KOPT-K1 (cell line): Measurements from ENCODE around the gene MCU.
"Not testable (repeated sequence)": the region's sequence is repeated elsewhere in the genome, so short reads cannot be mapped to it uniquely, and the experiment has no call there.

Source experiments
- H3K27ac ChIP-seq: fragments of 200-600 bp; sonication (generic); 2 replicates; pipeline ENCODE4 v1.5.1; 2016; ENCODE audit warnings: antibody characterized with exemption, mild to moderate bottlenecking, low read depth, low read length; ENCODE audit not compliant: poor library complexity, severe bottlenecking
- H3K36me3 ChIP-seq: fragments of 200-600 bp; sonication (generic); 2 replicates; pipeline ENCODE4 v1.5.1; 2017; ENCODE audit warnings: antibody characterized with exemption, mild to moderate bottlenecking, low read length, moderate library complexity; ENCODE audit not compliant: insufficient read depth
- H3K9me3 ChIP-seq: fragments of 200-600 bp; sonication (generic); 2 replicates; pipeline ENCODE4 v1.5.1; 2017; ENCODE audit warnings: antibody characterized with exemption, low read length, mild to moderate bottlenecking; ENCODE audit not compliant: insufficient read depth, poor library complexity, severe bottlenecking

Gene MCU

DNA sequence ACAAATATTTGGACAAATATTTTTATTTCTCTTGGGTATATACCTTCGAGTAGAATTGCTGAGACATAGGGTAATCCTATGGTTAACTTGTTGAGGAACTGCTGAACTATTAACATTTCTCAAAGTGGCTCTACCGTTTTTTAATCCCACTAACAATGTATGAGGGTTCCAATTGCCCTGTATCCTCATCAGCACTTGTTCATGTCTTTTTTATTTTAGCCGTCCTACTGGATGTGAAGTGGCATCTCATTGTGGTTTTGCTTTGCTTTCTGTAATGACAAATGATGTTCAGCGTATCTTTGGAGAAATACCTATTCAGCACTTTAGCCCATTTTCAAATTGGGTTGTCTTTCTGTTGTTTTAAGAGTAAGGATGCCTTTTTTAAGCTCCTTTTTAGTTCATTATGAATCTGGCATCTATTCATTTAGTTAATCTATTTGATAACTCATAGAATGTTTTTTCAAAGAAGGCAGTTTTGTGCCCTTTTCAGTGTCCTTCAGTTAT is 40.0 kb downstream of the MCU start:
- Histone ChIP-seq H3K27ac (no peak overlapping the region), H3K36me3 (no peaks in the 10 kb centered on the region), H3K9me3 (no peaks in the 10 kb centered on the region)

GRCh38 chr10:72732521-72732920 is 40.6 kb downstream of the MCU start:
- Histone ChIP-seq H3K36me3 (no peaks in the 10 kb centered on the region), H3K9me3 (no peaks in the 10 kb centered on the region), H3K27ac (no peak overlapping the region)

GRCh38 chr10:72733989-72734388 is 42.0 kb downstream of the MCU start:
- H3K27ac ChIP-seq: no peak overlapping the region
- no peaks in the 10 kb centered on the region for H3K9me3 ChIP-seq
- no peaks in the 10 kb centered on the region for H3K36me3 ChIP-seq

- Histone ChIP-seq H3K27ac (no peak overlapping the region), H3K36me3 (no peaks in the 10 kb centered on the region), H3K9me3 (no peaks in the 10 kb centered on the region)
These were observed 43.5 kb downstream of the MCU start for GRCh38 chr10:72735288-72735936.

DNA sequence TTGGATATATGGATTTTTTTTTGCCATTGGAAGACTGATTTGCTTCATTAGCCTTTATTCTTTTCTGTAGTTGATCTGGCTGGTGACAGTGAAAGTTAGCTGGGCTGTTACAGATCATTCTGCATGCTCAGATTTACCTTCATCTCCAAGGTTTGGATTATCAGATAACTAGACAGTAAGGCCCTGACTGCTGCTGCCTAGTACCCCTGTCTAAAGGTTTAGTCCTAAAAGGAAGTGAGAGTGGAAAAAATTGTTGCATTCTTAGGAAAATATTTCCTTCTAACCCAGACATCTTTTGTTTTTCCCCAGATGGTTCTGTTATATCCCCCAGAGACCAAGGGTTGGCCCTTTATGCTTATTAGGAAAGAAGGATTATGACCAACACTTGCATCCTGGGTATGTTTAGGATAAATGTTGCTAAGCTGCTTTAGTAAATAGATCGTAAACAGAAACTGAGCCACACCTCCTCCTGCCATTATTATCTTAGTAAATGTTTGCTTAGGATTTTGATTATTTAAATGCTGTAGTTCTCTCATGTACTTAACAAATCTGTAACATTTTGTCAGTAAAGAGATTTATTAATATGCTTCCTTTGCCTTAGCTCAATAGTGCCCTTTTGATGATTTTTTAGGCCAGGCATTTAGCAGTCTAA is 44.4 kb downstream of the MCU start:
- no peaks in the 10 kb centered on the region for H3K9me3 ChIP-seq
- H3K27ac ChIP-seq: no peak overlapping the region
- no peaks in the 10 kb centered on the region for H3K36me3 ChIP-seq

GRCh38 chr10:72736828-72737220 is 44.9 kb downstream of the MCU start:
- H3K27ac ChIP-seq: no peak overlapping the region
- H3K9me3 ChIP-seq: no peaks in the 10 kb centered on the region
- H3K36me3 ChIP-seq: no peaks in the 10 kb centered on the region

- not testable (repeated sequence) for H3K27ac ChIP-seq, H3K9me3 ChIP-seq, H3K36me3 ChIP-seq
These were observed 45.4 kb downstream of the MCU start for GRCh38 chr10:72737357-72737756.

- no peak overlapping the region for H3K27ac ChIP-seq
- H3K9me3 ChIP-seq: no peaks in the 10 kb centered on the region
- H3K36me3 ChIP-seq: no peaks in the 10 kb centered on the region
These were observed 46.5 kb downstream of the MCU start for GRCh38 chr10:72738486-72738885.

DNA sequence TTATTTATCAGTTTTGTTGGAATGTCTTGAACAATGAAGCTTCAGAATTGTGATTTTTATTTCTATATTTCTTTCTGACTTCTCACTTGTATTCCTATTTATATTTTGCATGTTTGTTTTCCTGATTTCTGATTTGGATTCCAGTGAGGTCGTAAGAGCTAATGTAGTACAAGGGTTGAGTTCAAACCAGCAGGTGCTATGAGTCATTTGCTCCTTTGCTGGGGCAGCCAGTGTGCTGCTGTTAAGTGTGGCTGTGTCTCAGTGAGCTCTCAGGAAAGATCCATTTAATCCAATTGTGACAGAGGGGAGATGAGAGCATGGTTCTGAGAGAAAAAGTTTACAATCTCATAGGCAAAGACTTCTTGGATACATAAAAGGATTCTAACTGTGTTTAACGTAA is 48.6 kb downstream of the MCU start:
- Histone ChIP-seq H3K9me3 (no peaks in the 10 kb centered on the region), H3K27ac (no peak overlapping the region)

DNA sequence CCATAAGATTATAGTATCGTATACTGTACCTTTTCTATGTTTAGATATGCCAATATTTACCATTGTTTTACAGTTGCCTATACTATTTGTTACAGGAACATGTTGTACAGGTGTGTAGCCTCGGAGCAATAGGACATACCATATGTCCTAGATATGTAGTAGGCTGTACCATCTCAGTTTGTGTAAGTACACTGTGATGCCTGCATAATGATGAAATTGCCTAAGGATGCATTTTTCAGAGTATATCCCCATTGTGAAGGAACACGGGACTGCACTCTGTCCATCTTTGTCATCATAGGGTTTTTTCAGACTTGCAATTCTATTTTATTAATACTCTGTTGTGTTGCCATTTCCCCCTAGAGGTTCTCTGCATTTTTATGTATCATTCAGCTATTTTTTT is 50.1 kb downstream of the MCU start:
- no peaks in the 10 kb centered on the region for H3K36me3 ChIP-seq
- no peak overlapping the region for H3K27ac ChIP-seq
- no peaks in the 10 kb centered on the region for H3K9me3 ChIP-seq

More for the DNA sequence above, 48.6 kb downstream of the MCU start:
- no peaks in the 10 kb centered on the region for H3K36me3 ChIP-seq

DNA sequence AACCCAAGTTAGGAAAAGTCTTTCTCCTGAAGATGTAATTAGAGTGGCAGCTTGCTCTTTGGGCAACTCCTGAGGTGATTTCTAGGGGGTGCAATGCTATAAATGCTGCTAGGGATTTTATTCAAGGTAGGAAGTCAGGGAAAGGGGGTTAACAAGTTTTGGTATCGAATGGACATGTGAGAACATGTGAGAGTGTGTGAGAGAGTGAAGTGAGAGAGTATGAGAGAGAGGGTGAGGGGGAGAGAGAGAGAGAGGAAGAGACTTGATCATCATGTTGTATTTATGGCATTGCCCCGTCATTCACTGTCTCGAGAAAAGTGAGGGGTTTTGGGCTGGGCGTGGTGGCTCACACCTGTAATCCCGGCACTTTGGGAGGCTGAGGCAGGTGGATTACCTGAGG is 50.9 kb downstream of the MCU start:
- no peak overlapping the region for H3K27ac ChIP-seq
- no peaks in the 10 kb centered on the region for H3K36me3 ChIP-seq
- no peaks in the 10 kb centered on the region for H3K9me3 ChIP-seq

DNA sequence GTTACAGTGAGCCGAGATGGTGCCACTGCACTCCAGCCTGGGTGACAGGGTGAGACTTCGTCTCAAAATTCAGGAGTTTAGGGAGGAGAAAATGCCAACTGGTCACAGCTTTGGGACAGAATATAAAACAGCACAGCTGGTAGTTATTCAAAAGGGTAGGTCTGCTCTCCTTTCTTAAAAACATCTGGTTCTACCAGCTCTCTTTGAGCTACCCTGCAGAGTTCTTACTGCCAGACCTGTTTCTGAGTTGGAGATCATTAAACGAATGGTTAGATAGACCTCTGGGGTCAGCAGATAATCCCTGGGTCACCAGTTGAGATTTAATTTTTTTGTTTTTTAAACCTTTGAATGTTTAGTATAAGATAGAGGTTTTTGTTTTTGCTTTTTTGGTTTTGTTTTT is 52.6 kb downstream of the MCU start:
- H3K9me3 ChIP-seq: no peaks in the 10 kb centered on the region
- no peak overlapping the region for H3K27ac ChIP-seq
- no peaks in the 10 kb centered on the region for H3K36me3 ChIP-seq

GRCh38 chr10:72746426-72747363 is 54.8 kb downstream of the MCU start:
- Histone ChIP-seq H3K27ac (no peak overlapping the region), H3K36me3 (no peaks in the 10 kb centered on the region), H3K9me3 (no peaks in the 10 kb centered on the region)

GRCh38 chr10:72747521-72747920 is 55.6 kb downstream of the MCU start:
- no peak overlapping the region for H3K27ac ChIP-seq
- H3K36me3 ChIP-seq: no peaks in the 10 kb centered on the region
- H3K9me3 ChIP-seq: no peaks in the 10 kb centered on the region

DNA sequence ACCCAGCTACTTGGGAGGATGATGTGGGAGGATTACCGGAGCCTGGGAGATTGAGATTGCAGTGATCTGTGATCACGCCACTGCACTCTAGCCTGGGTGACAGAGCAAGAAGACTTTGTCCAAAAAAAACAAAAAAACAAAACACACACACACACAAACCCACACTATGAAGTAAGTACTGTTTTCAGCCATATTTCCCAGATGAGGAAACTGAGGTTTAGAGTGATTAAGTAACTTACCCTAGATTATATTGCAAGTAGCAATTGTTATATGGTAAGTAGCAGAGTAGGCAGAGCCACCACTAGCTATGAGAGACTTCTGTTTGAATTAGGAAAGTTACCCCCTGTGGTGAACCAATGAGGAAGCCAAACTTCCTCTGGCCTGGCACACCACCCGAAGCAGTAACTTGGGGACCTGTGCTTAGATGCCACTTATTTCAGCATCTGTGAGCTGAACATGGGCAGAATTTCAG is 61.9 kb downstream of the MCU start:
- no peaks in the 10 kb centered on the region for H3K36me3 ChIP-seq
- H3K9me3 ChIP-seq: no peaks in the 10 kb centered on the region
- H3K27ac ChIP-seq: no peak overlapping the region
